Measurements from ENCODE around the gene C22orf42.

- TF ChIP-seq HOXB13 (CRISPR knock-in tag; IDR thresholded peaks at IDR 0.05; ENCODE audit: low read depth) (no peak), BHLHE40 (IDR thresholded peaks at IDR 0.05; ENCODE audit: low read depth, low read length) (no peak), RAD21 (conservative IDR thresholded peaks at IDR 0.05 in 1 of 2, IDR thresholded peaks at IDR 0.05 in 1 of 2) (peak; percentile 36 to 37; a peak in 4 of 5 replicates), POLR2A (IDR thresholded peaks at IDR 0.05; ENCODE audit: low read length) (no peak)
- TF ChIP-seq, protein P1, sequence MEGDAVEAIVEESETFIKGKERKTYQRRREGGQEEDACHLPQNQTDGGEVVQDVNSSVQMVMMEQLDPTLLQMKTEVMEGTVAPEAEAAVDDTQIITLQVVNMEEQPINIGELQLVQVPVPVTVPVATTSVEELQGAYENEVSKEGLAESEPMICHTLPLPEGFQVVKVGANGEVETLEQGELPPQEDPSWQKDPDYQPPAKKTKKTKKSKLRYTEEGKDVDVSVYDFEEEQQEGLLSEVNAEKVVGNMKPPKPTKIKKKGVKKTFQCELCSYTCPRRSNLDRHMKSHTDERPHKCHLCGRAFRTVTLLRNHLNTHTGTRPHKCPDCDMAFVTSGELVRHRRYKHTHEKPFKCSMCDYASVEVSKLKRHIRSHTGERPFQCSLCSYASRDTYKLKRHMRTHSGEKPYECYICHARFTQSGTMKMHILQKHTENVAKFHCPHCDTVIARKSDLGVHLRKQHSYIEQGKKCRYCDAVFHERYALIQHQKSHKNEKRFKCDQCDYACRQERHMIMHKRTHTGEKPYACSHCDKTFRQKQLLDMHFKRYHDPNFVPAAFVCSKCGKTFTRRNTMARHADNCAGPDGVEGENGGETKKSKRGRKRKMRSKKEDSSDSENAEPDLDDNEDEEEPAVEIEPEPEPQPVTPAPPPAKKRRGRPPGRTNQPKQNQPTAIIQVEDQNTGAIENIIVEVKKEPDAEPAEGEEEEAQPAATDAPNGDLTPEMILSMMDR (IDR thresholded peaks at IDR 0.05): peak; percentile 31; the same call in 1 of the 3 replicates
- TF ChIP-seq, protein P2, sequence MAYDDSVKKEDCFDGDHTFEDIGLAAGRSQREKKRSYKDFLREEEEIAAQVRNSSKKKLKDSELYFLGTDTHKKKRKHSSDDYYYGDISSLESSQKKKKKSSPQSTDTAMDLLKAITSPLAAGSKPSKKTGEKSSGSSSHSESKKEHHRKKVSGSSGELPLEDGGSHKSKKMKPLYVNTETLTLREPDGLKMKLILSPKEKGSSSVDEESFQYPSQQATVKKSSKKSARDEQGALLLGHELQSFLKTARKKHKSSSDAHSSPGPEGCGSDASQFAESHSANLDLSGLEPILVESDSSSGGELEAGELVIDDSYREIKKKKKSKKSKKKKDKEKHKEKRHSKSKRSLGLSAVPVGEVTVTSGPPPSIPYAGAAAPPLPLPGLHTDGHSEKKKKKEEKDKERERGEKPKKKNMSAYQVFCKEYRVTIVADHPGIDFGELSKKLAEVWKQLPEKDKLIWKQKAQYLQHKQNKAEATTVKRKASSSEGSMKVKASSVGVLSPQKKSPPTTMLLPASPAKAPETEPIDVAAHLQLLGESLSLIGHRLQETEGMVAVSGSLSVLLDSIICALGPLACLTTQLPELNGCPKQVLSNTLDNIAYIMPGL (CRISPR knock-in tag; IDR thresholded peaks at IDR 0.05; ENCODE audit: borderline replicate concordance): no peak
These were observed 35.4 kb downstream of the C22orf42 start for GRCh38 chr22:32123657-32124056.
